ENCODE results near the gene PPIA.
"Not testable (repeated sequence)": the region's sequence is repeated elsewhere in the genome, so short reads cannot be mapped to it uniquely, and the experiment has no call there.

Gene PPIA

DNA sequence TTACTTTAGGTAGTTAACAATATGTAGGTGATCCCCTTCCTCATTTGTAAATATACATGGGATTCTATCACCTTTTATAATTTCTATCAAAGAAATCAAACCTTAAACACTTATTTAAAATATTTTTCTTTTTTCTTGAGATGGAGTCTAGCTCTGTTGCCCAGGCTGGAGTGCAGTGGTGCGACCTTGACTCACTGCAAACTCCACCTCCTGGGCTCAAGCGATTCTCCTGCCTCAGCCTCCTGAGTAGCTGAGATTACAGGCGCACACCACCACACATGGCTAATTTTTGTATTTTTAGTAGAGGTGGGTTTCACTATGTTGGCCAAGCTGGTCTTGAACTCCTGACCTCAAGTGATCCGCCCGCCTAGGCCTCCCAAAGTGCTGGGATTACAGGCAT lies 47.0 kb downstream of the PPIA start:
- not testable (repeated sequence) for DNase-seq

DNA sequence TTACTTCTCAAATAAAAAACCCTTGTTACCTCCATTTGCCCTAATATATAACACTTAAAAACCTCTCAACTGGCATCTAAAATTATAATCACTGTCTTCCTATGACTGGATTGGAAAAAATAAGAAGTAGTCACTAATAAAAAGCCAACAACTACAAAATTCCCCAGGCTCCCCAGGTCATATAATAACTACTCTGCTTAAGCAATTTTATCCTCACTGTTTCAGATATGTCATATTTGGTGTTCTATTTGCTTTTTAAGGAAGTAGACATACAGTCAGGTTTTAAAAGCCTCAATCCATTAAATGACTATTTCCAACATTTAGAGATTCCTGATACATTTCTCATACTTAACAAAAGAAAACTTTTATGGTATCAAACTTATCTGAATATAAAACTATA lies 49.0 kb downstream of the PPIA start:
- no peak for DNase-seq

DNA sequence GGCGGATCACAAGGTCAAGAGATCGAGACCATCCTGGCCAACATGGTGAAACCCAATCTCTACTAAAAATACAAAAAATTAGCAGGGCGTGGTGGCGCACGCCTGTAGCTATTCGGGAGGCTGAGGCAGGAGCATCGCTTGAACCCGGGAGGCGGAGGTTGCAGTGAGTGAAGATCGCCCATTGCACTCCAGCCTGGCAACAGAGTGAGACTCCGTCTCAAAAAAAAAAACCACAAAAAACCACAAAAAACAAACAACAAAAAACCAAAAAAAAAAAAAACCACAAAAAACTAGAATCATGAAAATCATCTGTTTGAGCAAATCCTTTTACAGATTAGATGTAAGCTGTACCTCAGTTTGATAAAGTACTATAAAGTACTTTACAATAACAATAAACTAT lies 49.9 kb downstream of the PPIA start:
- not testable (repeated sequence) for DNase-seq

DNA sequence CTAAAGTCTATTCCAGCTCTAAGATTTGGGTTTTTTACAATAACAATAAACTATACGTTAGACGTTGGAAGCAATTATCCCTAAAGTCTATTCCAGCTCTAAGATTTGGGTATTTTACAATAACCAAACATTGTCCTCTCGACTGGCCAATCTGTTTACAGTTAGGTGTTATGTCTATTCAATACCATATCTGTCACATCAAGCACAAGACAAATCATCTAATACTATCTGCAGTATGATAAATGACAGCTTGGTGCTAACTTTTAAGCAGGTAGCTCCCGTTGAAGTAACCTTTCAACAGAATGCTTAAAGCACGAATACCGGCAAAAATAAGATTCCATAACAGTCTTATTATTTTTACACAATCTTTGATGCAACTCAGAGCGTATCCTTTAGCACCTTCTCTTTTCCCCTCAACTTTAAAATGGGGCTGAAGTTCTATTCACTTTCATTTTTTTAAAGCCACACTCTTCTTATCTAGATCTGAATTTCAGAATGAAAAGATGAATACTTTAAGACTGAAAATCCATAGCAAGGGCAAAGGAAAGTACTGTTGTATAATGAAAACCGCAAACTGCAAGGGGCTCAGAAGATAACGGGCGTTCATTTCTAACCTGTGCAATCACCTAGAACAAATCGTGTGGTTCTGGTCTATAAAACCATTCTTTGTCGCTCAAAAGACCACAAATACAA lies 50.5 kb downstream of the PPIA start:
- DNase-seq = no peak

DNA sequence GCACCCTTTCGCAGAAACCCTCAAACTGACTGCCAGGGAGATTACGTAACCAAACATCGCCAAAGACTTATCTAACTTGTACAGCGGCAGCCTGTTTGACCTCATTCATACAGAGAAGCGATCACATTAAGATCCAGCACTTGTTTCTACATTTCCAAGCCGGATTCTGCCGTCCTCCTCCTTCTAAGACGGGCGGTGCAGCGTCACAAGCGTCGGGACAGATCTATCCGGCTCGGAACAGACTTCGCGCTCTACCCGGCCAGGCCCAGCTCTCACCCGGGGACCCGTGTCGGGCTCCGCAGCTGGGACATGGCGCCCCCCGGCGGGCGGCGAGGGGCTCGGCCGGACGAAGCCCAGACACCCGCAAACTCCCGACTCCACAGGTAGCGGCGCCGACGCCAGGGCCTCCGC lies 51.0 kb downstream of the PPIA start:
- DNase-seq = peak; percentile 83

DNA sequence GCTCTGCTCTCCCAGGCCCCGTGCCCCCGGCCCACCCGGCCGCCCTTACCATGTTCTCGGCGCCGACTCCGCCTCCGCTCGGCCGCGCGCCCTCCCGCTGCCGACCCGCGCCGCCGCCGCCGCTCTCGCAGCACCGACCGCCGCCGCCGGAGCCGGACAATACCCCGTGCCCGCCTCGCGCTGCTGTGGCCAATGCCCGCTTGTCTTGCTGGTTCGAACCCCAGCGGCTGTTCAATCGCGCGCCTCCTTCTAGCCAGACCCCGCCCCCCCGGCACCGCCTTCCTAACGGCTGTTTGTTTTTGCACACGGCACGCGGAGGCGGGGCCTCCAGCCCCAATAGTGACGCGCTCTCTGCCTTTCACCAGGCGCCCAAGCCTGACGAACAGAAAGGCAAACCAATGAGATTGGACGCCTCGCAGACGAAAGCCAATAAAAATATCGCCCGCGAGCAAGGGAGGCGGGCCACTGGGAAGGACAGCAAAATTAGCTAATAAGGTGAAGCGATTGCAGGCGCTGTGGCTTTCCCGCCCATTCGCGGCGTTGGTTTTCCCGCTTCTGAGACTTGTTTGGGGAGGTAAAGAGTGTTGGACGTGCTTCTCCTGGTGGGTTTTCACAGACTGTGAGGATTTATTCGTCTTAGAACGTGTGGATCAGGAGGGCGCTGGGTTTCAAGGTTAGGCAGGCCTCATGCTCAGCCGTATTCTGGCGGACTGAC lies 51.6 kb downstream of the PPIA start, which contains the start of gene H2AZ2:
Gene H2AZ2, minus strand, starts transcription at position 168 of the 715 bp plus-strand sequence. Its CDS starts 116 bp downstream, at position 52.
- DNase-seq = peak; percentile 100

DNA sequence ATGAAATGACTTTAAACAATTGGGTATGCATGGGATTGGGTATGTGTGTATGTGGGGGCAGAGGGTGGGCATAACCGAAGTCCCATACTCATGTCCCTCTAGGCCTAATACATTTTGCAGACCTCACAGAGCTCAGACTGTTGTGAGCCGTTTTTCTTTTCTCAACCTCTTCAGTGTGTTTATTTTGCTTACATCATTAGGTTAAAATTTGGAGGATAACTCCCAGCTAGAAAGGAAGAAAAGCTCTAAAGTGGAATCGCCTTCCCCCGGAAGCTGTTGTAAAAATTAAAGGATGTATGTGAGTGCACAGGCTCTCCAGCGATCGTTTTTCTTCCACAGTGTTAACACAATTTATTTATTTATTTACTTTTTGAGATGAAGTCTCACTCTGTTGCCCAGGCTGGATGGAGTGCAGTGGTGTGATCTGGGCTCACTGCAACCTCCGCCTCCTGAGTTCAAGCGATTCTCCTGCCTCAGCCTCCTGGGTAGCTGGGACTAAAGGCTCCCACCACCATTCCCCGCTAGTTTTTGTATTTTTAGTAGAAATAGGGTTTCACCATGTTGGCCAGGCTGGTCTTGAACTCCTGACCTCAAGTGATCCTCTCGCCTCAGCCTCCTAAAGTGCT lies 52.9 kb downstream of the PPIA start:
- DNase-seq = no peak

DNA sequence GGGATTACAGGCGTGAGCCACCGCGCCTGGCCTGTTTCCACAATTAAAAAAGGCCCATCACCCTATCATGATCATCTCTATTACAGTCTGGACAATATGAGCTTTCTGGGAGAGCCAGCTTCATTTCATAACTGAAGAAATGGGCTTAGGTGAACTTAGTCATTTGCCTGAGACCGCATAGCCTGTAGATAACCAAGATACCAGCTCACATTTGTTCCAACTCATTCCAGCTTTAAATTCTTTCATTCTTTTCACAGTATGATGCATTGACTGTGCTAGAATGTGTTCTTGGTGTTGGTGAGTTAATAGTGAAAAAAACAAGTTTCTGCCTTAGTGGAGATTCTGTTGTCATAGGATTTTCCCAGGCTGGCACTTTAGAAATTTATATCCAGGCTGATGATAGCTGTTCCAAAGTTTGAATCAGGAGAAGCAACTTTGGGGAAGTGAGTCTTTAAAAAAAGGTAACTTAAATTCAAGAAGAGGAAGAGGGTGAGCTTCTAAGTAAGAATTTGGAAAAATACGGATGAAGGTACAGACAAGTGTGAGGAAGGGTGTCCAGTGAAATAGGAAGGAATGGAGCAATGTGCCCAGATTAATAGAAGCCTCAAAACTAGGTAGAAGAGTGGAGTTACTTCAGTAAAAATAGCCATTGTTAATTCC lies 53.5 kb downstream of the PPIA start:
- DNase-seq = no peak

DNA sequence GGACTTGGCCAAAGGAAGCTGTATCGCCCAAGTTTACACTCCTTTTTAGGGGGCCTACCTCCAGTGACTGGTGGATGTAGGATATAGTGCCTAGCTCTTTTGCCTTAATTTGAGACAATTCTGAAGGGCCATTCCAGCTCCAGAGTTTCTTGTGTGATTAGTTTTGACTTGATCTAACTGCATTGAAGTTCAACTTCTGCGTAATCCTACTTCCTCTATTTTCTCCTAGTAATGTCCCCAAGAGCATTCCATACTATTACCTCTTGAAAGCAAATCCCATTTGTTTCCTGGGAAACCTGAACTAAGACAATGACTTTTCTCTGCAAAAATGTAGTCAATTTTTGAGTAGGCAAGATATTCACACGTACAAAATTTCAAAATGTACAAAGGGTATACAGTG lies 56.1 kb downstream of the PPIA start:
- no peak for DNase-seq
